Heart left ventricle (tissue), 13 donors: ENCODE results near the gene WIPF1.

Source experiments
- POLR2A ChIP-seq, 2 donors: fragments of 450-650 bp; IDR thresholded peaks; one replicate each; pipeline ENCODE4 v1.6.1; 2017; ENCODE audit warnings: antibody characterized with exemption in 2 of 2, mild to moderate bottlenecking in 2 of 2, moderate library complexity in 2 of 2
- TF ChIP-seq, protein P1 (sequence below), 12 donors: fragments of 200-600 bp; sonication (generic) in 4 of 12; IDR thresholded peaks; one replicate each; pipeline versions ENCODE4 v1.5.0 to v1.8.0; 2018 to 2022; ENCODE audit warnings: antibody characterized with exemption in 12 of 12, mild to moderate bottlenecking in 5 of 12
- donor health status: ischemic (EF 13 %, LVEDD 7.1; RV severe dilation, severe dysfunction).
- donor health status: DM: no; HTN: yes; CAD: no.
- donor health status: DM: no; HTN: no; CAD: no.
- donor health status: ischemic (EF 25% LVEDD 6.9; RV normal size, moderate dysfunction).
- donor health status: ischemic (EF 25% LVEDD 5.7; RV mildly dilated, moderate dysfunction).
- donor health status: ischemic (EF 35%, LVEDD 5.7; RV mildly dilated, moderate dysfunction).
- donor health status: nonischemic (EF 11% LVEDD 7.7; RV severe dilation, severe dysfunction).
- donor health status: DM: yes; HTN: yes; CAD: no.
- donor health status: PGD.
- donor health status: ischemic (EF 29% LVEDD 5.4; RV normal size, mild dysfunction).
- donor health status: nonischemic (EF 23%, LVEDD 6.1; RV moderate dilation, normal function).

DNA sequence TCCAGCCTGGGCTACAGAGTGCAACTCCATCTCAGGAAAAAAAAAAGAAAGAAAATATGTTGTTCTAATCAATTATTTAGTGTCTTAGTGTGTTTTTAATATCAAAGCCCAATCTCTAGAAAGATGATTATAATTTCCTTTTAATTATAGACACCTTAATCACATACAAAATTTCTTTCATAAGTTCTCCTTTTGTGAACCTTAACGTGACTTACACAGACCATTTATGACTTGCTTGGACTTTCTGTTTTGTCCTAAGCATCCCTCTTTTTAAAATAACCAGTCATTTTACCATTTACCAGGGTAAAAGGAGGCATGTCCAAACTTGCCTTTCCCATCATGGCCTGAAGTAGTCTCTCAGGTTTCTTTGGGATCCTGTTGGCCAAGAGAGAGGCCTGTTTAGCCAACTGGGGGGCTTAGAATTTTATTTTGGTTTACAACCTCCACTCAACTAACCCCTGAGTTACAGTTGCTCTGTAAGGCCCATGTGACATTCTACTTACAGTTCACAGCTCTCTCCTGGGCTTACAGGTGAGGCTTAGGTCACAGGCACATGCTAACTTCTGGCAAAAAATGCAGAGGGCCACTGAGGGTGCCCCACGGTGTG lies 86.9 kb downstream of the WIPF1 start:
- TF ChIP-seq, protein P1, sequence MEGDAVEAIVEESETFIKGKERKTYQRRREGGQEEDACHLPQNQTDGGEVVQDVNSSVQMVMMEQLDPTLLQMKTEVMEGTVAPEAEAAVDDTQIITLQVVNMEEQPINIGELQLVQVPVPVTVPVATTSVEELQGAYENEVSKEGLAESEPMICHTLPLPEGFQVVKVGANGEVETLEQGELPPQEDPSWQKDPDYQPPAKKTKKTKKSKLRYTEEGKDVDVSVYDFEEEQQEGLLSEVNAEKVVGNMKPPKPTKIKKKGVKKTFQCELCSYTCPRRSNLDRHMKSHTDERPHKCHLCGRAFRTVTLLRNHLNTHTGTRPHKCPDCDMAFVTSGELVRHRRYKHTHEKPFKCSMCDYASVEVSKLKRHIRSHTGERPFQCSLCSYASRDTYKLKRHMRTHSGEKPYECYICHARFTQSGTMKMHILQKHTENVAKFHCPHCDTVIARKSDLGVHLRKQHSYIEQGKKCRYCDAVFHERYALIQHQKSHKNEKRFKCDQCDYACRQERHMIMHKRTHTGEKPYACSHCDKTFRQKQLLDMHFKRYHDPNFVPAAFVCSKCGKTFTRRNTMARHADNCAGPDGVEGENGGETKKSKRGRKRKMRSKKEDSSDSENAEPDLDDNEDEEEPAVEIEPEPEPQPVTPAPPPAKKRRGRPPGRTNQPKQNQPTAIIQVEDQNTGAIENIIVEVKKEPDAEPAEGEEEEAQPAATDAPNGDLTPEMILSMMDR (IDR thresholded peaks at IDR 0.05): no peak
- TF ChIP-seq POLR2A (IDR thresholded peaks at IDR 0.05): no peak
